Measurements from ENCODE around the gene RASD1. TPM values are rescaled to one million over a fixed set of nuclear protein-coding genes. Genes with fewer than 3 reads are reported as not detected.
"Not testable (repeated sequence)": the region's sequence is repeated elsewhere in the genome, so short reads cannot be mapped to it uniquely, and the experiment has no call there.

Gene RASD1
- total RNA-seq, 1 donor from 2014 or later, result 1.0 TPM

DNA sequence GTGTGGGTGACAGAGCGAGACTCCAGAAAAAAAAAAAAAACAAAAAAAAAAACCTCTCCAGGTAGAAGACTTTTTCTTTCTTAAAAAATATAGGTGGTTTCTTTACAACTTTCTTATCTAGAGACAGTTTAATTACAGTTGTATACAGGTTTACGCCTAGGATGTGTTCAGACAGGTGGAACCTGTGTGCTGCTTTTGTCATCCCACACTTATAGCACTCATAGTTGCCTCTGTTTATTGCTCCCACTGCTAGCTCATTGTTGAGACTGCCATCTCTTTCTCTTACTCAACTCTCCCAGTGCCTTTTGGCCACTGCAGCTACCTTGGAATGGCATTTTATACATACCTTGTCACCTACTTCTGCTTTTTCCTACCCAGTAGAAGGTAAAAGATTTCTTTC is 38.5 kb downstream of the RASD1 start:
- H3K4me1 Mint-ChIP-seq, result no peaks in the 10 kb centered on the region
- H3K27me3 Mint-ChIP-seq, result no peaks in the 10 kb centered on the region
- no peak for TF ChIP-seq CTCF (IDR thresholded peaks at IDR 0.05)
- H3K4me3 Mint-ChIP-seq, result no peak overlapping the region
- intact Hi-C loops (cut with micrococcal nuclease), result no loop called here
- H3K9me3 Mint-ChIP-seq, result peaks cover 4% of the 10 kb centered on the region
- no peak overlapping the region for H3K27ac Mint-ChIP-seq
- DNase-seq, result no peak
- ATAC-seq (ENCODE audit: low read depth), result no peak
- CTCF ChIA-PET, result no interaction called here
- no peaks in the 10 kb centered on the region for H3K36me3 Mint-ChIP-seq (ENCODE audit: low read depth)
- POLR2A ChIA-PET, result no interaction called here

- no peak overlapping the region for H3K27ac Mint-ChIP-seq
- DNase-seq, result no peak
- H3K4me1 Mint-ChIP-seq, result no peaks in the 10 kb centered on the region
- H3K36me3 Mint-ChIP-seq (ENCODE audit: low read depth), result no peaks in the 10 kb centered on the region
- ChIA-PET CTCF (interaction anchor here (0.7 kb wide), 1 partner anchor 16 kb away, joined by 3 read pairs; no protein-coding TSS in a partner anchor), POLR2A (no interaction called here)
- no peak for ATAC-seq (ENCODE audit: low read depth)
- no peaks in the 10 kb centered on the region for H3K27me3 Mint-ChIP-seq
- intact Hi-C loops (cut with micrococcal nuclease), result no loop called here
- H3K9me3 Mint-ChIP-seq, result peaks cover 4% of the 10 kb centered on the region
- no peak overlapping the region for H3K4me3 Mint-ChIP-seq
- TF ChIP-seq CTCF (IDR thresholded peaks at IDR 0.05), result no peak
These were observed 39.9 kb downstream of the RASD1 start for GRCh38 chr17:17456251-17456650.

GRCh38 chr17:17455173-17455572 is 41.0 kb downstream of the RASD1 start:
- ChIA-PET POLR2A (no interaction called here), CTCF (no interaction called here)
- Mint-ChIP-seq H3K4me1 (no peaks in the 10 kb centered on the region), H3K27ac (no peak overlapping the region), H3K9me3 (peaks cover 3% of the 10 kb centered on the region), H3K27me3 (no peaks in the 10 kb centered on the region), H3K36me3 (ENCODE audit: low read depth) (no peaks in the 10 kb centered on the region), H3K4me3 (no peak overlapping the region)
- no peak for DNase-seq
- ATAC-seq (ENCODE audit: low read depth), result no peak
- TF ChIP-seq CTCF (IDR thresholded peaks at IDR 0.05), result no peak
- intact Hi-C loops (cut with micrococcal nuclease), result no loop called here

- intact Hi-C loops (cut with micrococcal nuclease); H3K9me3 Mint-ChIP-seq; H3K4me3 Mint-ChIP-seq; H3K27ac Mint-ChIP-seq; DNase-seq; ATAC-seq (ENCODE audit: low read depth); H3K36me3 Mint-ChIP-seq (ENCODE audit: low read depth); H3K27me3 Mint-ChIP-seq; H3K4me1 Mint-ChIP-seq; CTCF ChIA-PET; POLR2A ChIA-PET: not testable (repeated sequence)
These were observed 41.5 kb downstream of the RASD1 start for GRCh38 chr17:17454700-17455099.

DNA sequence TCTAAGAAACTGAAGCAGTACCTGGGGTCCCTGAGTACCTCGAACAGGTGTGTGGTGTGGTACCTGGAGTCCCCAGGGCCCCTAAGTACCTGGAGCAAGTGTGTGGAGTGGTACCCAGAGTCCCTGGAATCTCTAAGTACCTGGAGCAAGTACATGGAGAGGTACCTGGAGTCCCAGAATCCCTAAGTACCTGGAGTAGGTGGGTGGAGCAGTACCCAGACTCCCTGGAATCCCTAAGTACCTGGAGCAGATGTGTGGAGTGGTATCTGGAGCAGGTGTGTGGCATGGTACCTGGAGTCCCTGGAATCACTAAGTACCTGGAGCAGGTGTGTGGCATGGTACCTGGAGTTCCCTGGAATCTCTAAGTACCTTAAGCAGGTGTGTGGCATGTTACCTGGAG is 41.9 kb downstream of the RASD1 start:
- ChIA-PET CTCF (no interaction called here), POLR2A (no interaction called here)
- Mint-ChIP-seq H3K9me3 (no peaks in the 10 kb centered on the region), H3K27me3 (no peaks in the 10 kb centered on the region), H3K4me1 (no peaks in the 10 kb centered on the region), H3K36me3 (ENCODE audit: low read depth) (no peaks in the 10 kb centered on the region), H3K27ac (no peak overlapping the region), H3K4me3 (no peak overlapping the region)
- intact Hi-C loops (cut with micrococcal nuclease), result no loop called here
- no peak for DNase-seq
- TF ChIP-seq CTCF (IDR thresholded peaks at IDR 0.05), result no peak
- no peak for ATAC-seq (ENCODE audit: low read depth)

GRCh38 chr17:17453088-17453487 is 43.1 kb downstream of the RASD1 start:
- H3K36me3 Mint-ChIP-seq (ENCODE audit: low read depth), result no peaks in the 10 kb centered on the region
- intact Hi-C loops (cut with micrococcal nuclease), result no loop called here
- H3K27me3 Mint-ChIP-seq, result no peaks in the 10 kb centered on the region
- H3K4me3 Mint-ChIP-seq, result no peak overlapping the region
- CTCF ChIA-PET, result no interaction called here
- H3K27ac Mint-ChIP-seq, result no peak overlapping the region
- no peak for DNase-seq
- H3K9me3 Mint-ChIP-seq, result no peaks in the 10 kb centered on the region
- ATAC-seq (ENCODE audit: low read depth), result no peak
- POLR2A ChIA-PET, result no interaction called here
- TF ChIP-seq CTCF (IDR thresholded peaks at IDR 0.05), result no peak
- H3K4me1 Mint-ChIP-seq, result no peaks in the 10 kb centered on the region

Data from activated B cell treated with CpG ODN at 0.5 μM for 24 hours (primary cell).